ENCODE data around the gene ZNF785. TPM values are rescaled to one million over a fixed set of nuclear protein-coding genes. Genes with fewer than 3 reads are reported as not detected.

Gene ZNF785
- total and polyA plus RNA-seq, 2 of the 13 experiments (the other 11 are each of a cell fraction or from before 2014, with no cell fraction given) = 0.01 TPM; not detected in 1

DNA sequence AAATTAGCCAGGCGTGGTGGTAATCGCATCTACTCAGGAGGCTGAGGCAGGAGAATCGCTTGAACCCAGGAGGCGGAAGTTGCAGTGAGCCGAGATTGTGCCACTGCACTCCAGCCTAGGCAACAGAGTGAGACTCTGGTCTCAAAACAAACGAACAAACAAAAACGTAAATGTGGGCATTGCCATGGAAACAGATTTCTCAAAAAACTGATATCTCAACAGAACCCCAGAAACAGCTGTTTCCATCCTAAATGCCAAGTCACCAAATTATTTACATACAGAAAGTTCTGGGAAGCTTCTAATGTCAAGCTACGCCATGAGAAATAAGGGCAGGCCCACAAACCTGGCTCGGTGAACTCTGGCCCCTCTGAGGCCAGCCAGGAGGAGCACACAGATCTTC, 40.7 kb upstream of the ZNF785 start (continued):
- TF ChIP-seq ZNF407 (CRISPR knock-in tag; IDR thresholded peaks at IDR 0.05; ENCODE audit: not compliant biosample characterization) = no peak
- no peak for TF ChIP-seq NFIB (CRISPR knock-in tag; IDR thresholded peaks at IDR 0.05; ENCODE audit: borderline replicate concordance)
- TF ChIP-seq MAFK (conservative IDR thresholded peaks at IDR 0.05 in 1 of 2, IDR thresholded peaks at IDR 0.05 in 1 of 2; ENCODE audit: low read length in 2 of 2) = peak; percentile 1 to 31; a peak in 1 of 4 replicates
- no peak for TF ChIP-seq MYC (CRISPR knock-in tag; IDR thresholded peaks at IDR 0.05; ENCODE audit: borderline replicate concordance)
- TF ChIP-seq MED8 (CRISPR knock-in tag; IDR thresholded peaks at IDR 0.05; ENCODE audit: insufficient replicate concordance) = no peak
- 0 out of 4 replicates have a peak, but pooled peaks of 1 of the 2 experiments have one; percentile 23 for TF ChIP-seq HMGXB4 (CRISPR knock-in tag; IDR thresholded peaks at IDR 0.05; ENCODE audit: borderline replicate concordance in 1 of 2, low read depth in 1 of 2)
- TF ChIP-seq ZNF850 (CRISPR knock-in tag; conservative IDR thresholded peaks at IDR 0.05) = no peak
- TF ChIP-seq THAP11 (CRISPR knock-in tag; IDR thresholded peaks at IDR 0.05) = no peak
- no peak; the same call in 1 of the 2 replicates for TF ChIP-seq ZBED4 (CRISPR knock-in tag; IDR thresholded peaks at IDR 0.05; ENCODE audit: borderline replicate concordance)
- TF ChIP-seq ERF (CRISPR knock-in tag; IDR thresholded peaks at IDR 0.05) = 0 out of 2 replicates have a peak, but pooled peaks have one; percentile 23
- TF ChIP-seq DR1 (CRISPR knock-in tag; IDR thresholded peaks at IDR 0.05) = no peak
- no peak for TF ChIP-seq YY1 (IDR thresholded peaks at IDR 0.05; ENCODE audit: insufficient read depth, insufficient replicate concordance, low read depth, low read length)
